HepG2 (cell line): ENCODE measurements around the gene ZNF780B. TPM values are rescaled to one million over a fixed set of nuclear protein-coding genes. Genes with fewer than 3 reads are reported as not detected.
A peak's percentile ranks its signal among the peaks of the same experiment; 100 is the strongest.

Experiments
- ARID5B ChIP-seq: IDR thresholded peaks from 2 replicates; pipeline ENCODE4 v1.4.0; 2020; ENCODE audit warnings: mild to moderate bottlenecking, missing genetic modification reagents
- GTF3A ChIP-seq: sonication (generic); formaldehyde crosslinking; conservative IDR thresholded peaks from 2 replicates; pipeline ENCODE4 v1.4.0; 2020; ENCODE audit warnings: mild to moderate bottlenecking, missing genetic modification reagents
- JUND ChIP-seq: sonication (generic); formaldehyde crosslinking; IDR thresholded peaks from 2 replicates; pipeline ENCODE4 v1.8.0; 2022; ENCODE audit warnings: mild to moderate bottlenecking, missing genetic modification reagents
- MAX ChIP-seq: IDR thresholded peaks from 2 replicates; pipeline ENCODE4 v1.6.1; 2012; ENCODE audit warnings: inconsistent platforms
- MLLT10 ChIP-seq: sonication (generic); formaldehyde crosslinking; IDR thresholded peaks from 2 replicates; pipeline ENCODE4 v1.4.0; 2020; ENCODE audit warnings: missing genetic modification reagents
- MZF1 ChIP-seq: sonication (generic); formaldehyde crosslinking; IDR thresholded peaks from 2 replicates; pipeline ENCODE4 v1.8.1; 2023; ENCODE audit warnings: mild to moderate bottlenecking, missing genetic modification reagents, borderline replicate concordance
- SETDB1 ChIP-seq: sonication (generic); formaldehyde crosslinking; IDR thresholded peaks from 2 replicates; pipeline ENCODE4 v1.5.1; 2020; ENCODE audit warnings: missing genetic modification reagents, mild to moderate bottlenecking, borderline replicate concordance
- SKIL ChIP-seq: sonication (generic); formaldehyde crosslinking; IDR thresholded peaks from 2 replicates; pipeline ENCODE4 v1.8.0; 2022; ENCODE audit warnings: missing genetic modification reagents, mild to moderate bottlenecking, moderate library complexity, borderline replicate concordance
- SNAPC4 ChIP-seq: sonication (generic); formaldehyde crosslinking; IDR thresholded peaks from 2 replicates; pipeline ENCODE4 v1.4.0; 2020; ENCODE audit warnings: mild to moderate bottlenecking, missing genetic modification reagents
- TSC22D2 ChIP-seq: sonication (generic); formaldehyde crosslinking; IDR thresholded peaks from 2 replicates; pipeline ENCODE4 v1.5.1; 2020; ENCODE audit warnings: missing genetic modification reagents, mild to moderate bottlenecking, borderline replicate concordance
- ZBTB21 ChIP-seq: sonication (generic); formaldehyde crosslinking; IDR thresholded peaks from 2 replicates; pipeline ENCODE4 v1.4.0; 2020; ENCODE audit warnings: missing genetic modification reagents
- ZKSCAN8 ChIP-seq: IDR thresholded peaks from 2 replicates; pipeline ENCODE4 v1.6.1; 2016; ENCODE audit warnings: borderline replicate concordance, missing genetic modification reagents, missing compliant biosample characterization
- ZNF383 ChIP-seq: sonication (generic); formaldehyde crosslinking; IDR thresholded peaks from 2 replicates; pipeline ENCODE4 v1.4.0; 2020; ENCODE audit warnings: missing genetic modification reagents, mild to moderate bottlenecking, borderline replicate concordance
- ZNF441 ChIP-seq: sonication (generic); formaldehyde crosslinking; IDR thresholded peaks from 2 replicates; pipeline ENCODE4 v1.7.0; 2021; ENCODE audit warnings: missing genetic modification reagents, borderline replicate concordance
- ZNF597 ChIP-seq: sonication (generic); formaldehyde crosslinking; IDR thresholded peaks from 2 replicates; pipeline ENCODE4 v1.5.0; 2020; ENCODE audit warnings: missing genetic modification reagents
- ZNF772 ChIP-seq: sonication (generic); formaldehyde crosslinking; IDR thresholded peaks from 2 replicates; pipeline ENCODE4 v1.5.0; 2020; ENCODE audit warnings: mild to moderate bottlenecking, missing genetic modification reagents
- ZSCAN9 ChIP-seq: IDR thresholded peaks from 2 replicates; pipeline ENCODE4 v1.6.1; 2016; ENCODE audit warnings: borderline replicate concordance
- polyA plus RNA-seq, 8 experiments: library from polyadenylated mRNA; depleted of rRNA in 3 of 8; stranded (reverse) in 7 of 8; unstranded in 1 of 8; fragments of >200 nt; fragmentation: Illumina TruSeq in 4 of 8; extraction: Trizol in 4 of 8; gene quantifications; 2 replicates each; pipeline versions ENCODE4 v1.2.1 to v1.2.3, GENCODE V29; 2011 to 2016; ENCODE audit warnings: low read depth in 4 of 8, missing spikeins in 1 of 8, mixed read lengths in 1 of 8; ENCODE audit not compliant: insufficient read depth in 1 of 8
- total RNA-seq, 5 experiments: library from RNA; depleted of rRNA; stranded (reverse); fragments of >200 nt; fragmentation: Illumina TruSeq; extraction: Trizol; gene quantifications; 2 replicates each; pipeline ENCODE4 v1.2.3, GENCODE V29; 2016; ENCODE audit warnings: low read depth in 1 of 5

Gene ZNF780B
- total and polyA plus RNA-seq, 2 of the 13 experiments (the other 11 are each of a cell fraction or from before 2014, with no cell fraction given): 6.6 to 21.9 TPM

GRCh38 chr19:39996218-39996810 is 59.7 kb downstream of the ZNF780B start (continued):
- TF ChIP-seq ZNF772 (CRISPR knock-in tag): 0 out of 2 replicates have a peak, but pooled peaks have one; percentile 11
- TF ChIP-seq TSC22D2 (CRISPR knock-in tag): no peak
- TF ChIP-seq ARID5B (CRISPR knock-in tag): no peak
- TF ChIP-seq ZBTB21 (CRISPR knock-in tag): peak; percentile 45; the same call in 1 of the 2 replicates
- no peak for TF ChIP-seq MLLT10 (CRISPR knock-in tag)
- TF ChIP-seq SETDB1: no peak
- TF ChIP-seq ZNF441 (CRISPR knock-in tag): no peak
- TF ChIP-seq MAX: peak; percentile 26; the same call in 1 of the 2 replicates
- no peak for TF ChIP-seq JUND (CRISPR knock-in tag)
- TF ChIP-seq ZNF597 (CRISPR knock-in tag): no peak
- TF ChIP-seq GTF3A (CRISPR knock-in tag): no peak
- 0 out of 2 replicates have a peak, but pooled peaks have one; percentile 66 for TF ChIP-seq MZF1 (CRISPR knock-in tag)
- TF ChIP-seq ZSCAN9 (CRISPR knock-in tag): no peak
- peak; percentile 97; the same call in 1 of the 2 replicates for TF ChIP-seq ZKSCAN8 (CRISPR knock-in tag)
- TF ChIP-seq ZNF383 (CRISPR knock-in tag): no peak
- TF ChIP-seq SKIL (CRISPR knock-in tag): no peak
- TF ChIP-seq SNAPC4 (CRISPR knock-in tag): 0 out of 2 replicates have a peak, but pooled peaks have one; percentile 66
